Measurements from ENCODE around the gene PFDN1.

DNA sequence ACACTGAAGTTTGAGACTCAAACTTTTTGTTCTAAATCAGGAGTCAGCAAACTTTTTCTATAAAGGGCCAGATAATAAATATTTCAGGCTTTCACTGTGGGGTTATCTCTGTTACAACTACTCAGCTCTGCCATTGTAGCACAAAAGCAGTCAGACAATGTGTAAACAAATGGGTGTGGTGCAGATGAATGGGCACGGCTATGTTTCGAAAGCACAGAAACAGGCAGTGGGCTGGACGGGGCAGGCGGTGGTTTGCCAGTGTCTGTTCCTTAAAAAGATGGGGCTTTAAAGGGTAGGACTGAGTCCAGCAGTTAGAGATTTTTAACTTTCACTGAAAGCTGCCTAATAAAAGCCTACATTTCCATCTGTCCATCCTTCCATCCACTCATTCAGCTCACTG is 48.9 kb downstream of the PFDN1 start:
- TF ChIP-seq, protein P1, sequence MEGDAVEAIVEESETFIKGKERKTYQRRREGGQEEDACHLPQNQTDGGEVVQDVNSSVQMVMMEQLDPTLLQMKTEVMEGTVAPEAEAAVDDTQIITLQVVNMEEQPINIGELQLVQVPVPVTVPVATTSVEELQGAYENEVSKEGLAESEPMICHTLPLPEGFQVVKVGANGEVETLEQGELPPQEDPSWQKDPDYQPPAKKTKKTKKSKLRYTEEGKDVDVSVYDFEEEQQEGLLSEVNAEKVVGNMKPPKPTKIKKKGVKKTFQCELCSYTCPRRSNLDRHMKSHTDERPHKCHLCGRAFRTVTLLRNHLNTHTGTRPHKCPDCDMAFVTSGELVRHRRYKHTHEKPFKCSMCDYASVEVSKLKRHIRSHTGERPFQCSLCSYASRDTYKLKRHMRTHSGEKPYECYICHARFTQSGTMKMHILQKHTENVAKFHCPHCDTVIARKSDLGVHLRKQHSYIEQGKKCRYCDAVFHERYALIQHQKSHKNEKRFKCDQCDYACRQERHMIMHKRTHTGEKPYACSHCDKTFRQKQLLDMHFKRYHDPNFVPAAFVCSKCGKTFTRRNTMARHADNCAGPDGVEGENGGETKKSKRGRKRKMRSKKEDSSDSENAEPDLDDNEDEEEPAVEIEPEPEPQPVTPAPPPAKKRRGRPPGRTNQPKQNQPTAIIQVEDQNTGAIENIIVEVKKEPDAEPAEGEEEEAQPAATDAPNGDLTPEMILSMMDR (IDR thresholded peaks at IDR 0.05) = no peak
- TF ChIP-seq POLR2A (IDR thresholded peaks at IDR 0.05) = no peak
- TF ChIP-seq EP300 (IDR thresholded peaks at IDR 0.05) = no peak
- TF ChIP-seq POLR2AphosphoS5 (IDR thresholded peaks at IDR 0.05) = peak in 2 of 3 donors; percentile 36 to 76
